GM12878 (cell line): ENCODE results near the gene FJX1. TPM values are rescaled to one million over a fixed set of nuclear protein-coding genes. Genes with fewer than 3 reads are reported as not detected.
A peak's percentile ranks its signal among the peaks of the same experiment; 100 is the strongest.

Experiments used
- ATAC-seq: fragments of 200-7000 bp; cut with Tn5 transposase; 3 replicates; pipeline ENCODE4 v1.9.1; 2020; ENCODE audit warnings: mild to moderate bottlenecking, moderate library complexity
- BruUV-seq: library from RNA; stranded (reverse); fragments of 400-500 nt; replicated peaks from 2 replicates; lab custom pipeline; 2021; lab: Mats Ljungman, UMichigan
- CTCF ChIA-PET: fragments of 300-600 bp; sonication (Branson Sonifier 250); formaldehyde crosslinking; extraction: SDS; loops from one replicate; lab custom pipeline; 2021; ENCODE audit warnings: inconsistent platforms; lab: Yijun Ruan, JAX
- POLR2A ChIA-PET: fragments of 350-600 bp; formaldehyde crosslinking; extraction: SDS; loops from one replicate; lab custom pipeline; 2021; ENCODE audit warnings: inconsistent platforms; lab: Charles Lee
- RAD21 ChIA-PET: fragments of 300-600 bp; sonication (Branson Sonifier 250); formaldehyde crosslinking; loops from one replicate; lab custom pipeline; 2023; ENCODE audit warnings: antibody characterized with exemption; ENCODE audit not compliant: unreplicated experiment; lab: Charles Lee
- SMC1A ChIA-PET: fragments of 300-600 bp; sonication (Branson Sonifier 250); formaldehyde crosslinking; loops from one replicate; lab custom pipeline; 2023; ENCODE audit not compliant: unreplicated experiment, uncharacterized antibody; lab: Charles Lee
- DNase-seq: peaks from one replicate; pipeline ENCODE4 v3.0.0-alpha.2; 2011; ENCODE audit warnings: low read depth, low spot score
- FAIRE-seq: peaks from 3 replicates; lab custom pipeline; 2011; peaks lifted over from hg19 to GRCh38; lab: Jason Lieb, UNC
- H2AFZ ChIP-seq: 2 replicates; pipeline ENCODE4 v1.6.0; 2011; ENCODE audit warnings: low read depth, low read length, control low read depth; ENCODE audit not compliant: control insufficient read depth
- H3K27ac ChIP-seq: 2 replicates; pipeline ENCODE4 v1.5.1; 2011; ENCODE audit warnings: control low read depth; ENCODE audit not compliant: control insufficient read depth, insufficient read depth
- H3K27me3 ChIP-seq, 2 experiments: replicated peaks in 1 of 2; 2 replicates each; pipeline versions ENCODE4 v1.6.0 to v1.6.1; 2011; ENCODE audit warnings: low read length in 1 of 2; ENCODE audit not compliant: control insufficient read depth in 2 of 2, insufficient read depth in 2 of 2
- H3K36me3 ChIP-seq, 2 experiments: 2 replicates each; pipeline ENCODE4 v1.5.1; 2011; ENCODE audit warnings: low read length in 1 of 2; ENCODE audit not compliant: control insufficient read depth in 2 of 2, insufficient read depth in 2 of 2
- H3K4me1 ChIP-seq: 2 replicates; pipeline ENCODE4 v1.6.1; 2011; ENCODE audit warnings: mild to moderate bottlenecking, low read length, moderate library complexity, mixed read lengths; ENCODE audit not compliant: control insufficient read depth, insufficient read depth
- H3K4me2 ChIP-seq: 2 replicates; pipeline ENCODE4 v1.6.0; 2011; ENCODE audit warnings: control low read depth; ENCODE audit not compliant: control insufficient read depth, insufficient read depth
- H3K4me3 ChIP-seq: fragments of 200-600 bp; sonication (generic); 2 replicates; pipeline ENCODE4 v1.5.1; 2016
- H3K79me2 ChIP-seq: 2 replicates; pipeline ENCODE4 v1.6.0; 2011; ENCODE audit warnings: low read length; ENCODE audit not compliant: control insufficient read depth, insufficient read depth
- H3K9ac ChIP-seq: 2 replicates; pipeline ENCODE4 v1.8.0; 2011; ENCODE audit warnings: low read length, control low read depth, mixed read lengths; ENCODE audit not compliant: control insufficient read depth, insufficient read depth
- H3K9me3 ChIP-seq: replicated peaks from 3 replicates; pipeline ENCODE4 v1.5.1; 2011; ENCODE audit warnings: mild to moderate bottlenecking, low read length; ENCODE audit not compliant: control insufficient read depth, insufficient read depth
- H4K20me1 ChIP-seq: 2 replicates; pipeline ENCODE4 v1.6.0; 2011; ENCODE audit not compliant: control insufficient read depth, insufficient read depth
- BCL3 ChIP-seq: IDR thresholded peaks from 2 replicates; pipeline ENCODE4 v1.6.1; 2011; ENCODE audit warnings: borderline replicate concordance, low read depth, mild to moderate bottlenecking, moderate library complexity, low read length; ENCODE audit not compliant: insufficient read depth, poor library complexity, severe bottlenecking
- ZNF687 ChIP-seq: fragments of 450-650 bp; IDR thresholded peaks from 2 replicates; pipeline ENCODE4 v1.6.1; 2017; ENCODE audit warnings: mild to moderate bottlenecking, moderate library complexity
- WGBS: methylation state at CpG from one replicate; pipeline ENCODE4 v1.1.6; 2016; ENCODE audit warnings: low lambda C conversion rate; ENCODE audit not compliant: insufficient replicate concordance, insufficient coverage; ENCODE audit errors: missing lambda C conversion rate; 5-methylcytosine and 5-hydroxymethylcytosine counted together
- in situ Hi-C: fragments of 300-500 bp; cut with MboI; formaldehyde crosslinking; loops from 9 replicates; pipeline ENCODE4 v1.14.3; 2018; ENCODE audit warnings: mixed read lengths
- intact Hi-C: fragments of 100-400 bp; cut with micrococcal nuclease; formaldehyde crosslinking; loops from one replicate; pipeline ENCODE4 v1.14.2; 2022; ENCODE audit not compliant: unreplicated experiment
- polyA plus RNA-seq, 11 experiments: library from polyadenylated mRNA; depleted of rRNA in 4 of 11; unstranded in 6 of 11; stranded (reverse) in 5 of 11; fragments of >200 nt; fragmentation: Nextera tagmentation in 4 of 11; fragmentation: Illumina TruSeq in 1 of 11; extraction: Ambion mirVana in 4 of 11; extraction: Trizol in 1 of 11; gene quantifications; 1 replicate in 1 of 11; 2 replicates in 10 of 11; pipeline versions ENCODE4 v1.2.1 to v1.2.3, GENCODE V29; 2011 to 2016; ENCODE audit warnings: inconsistent platforms in 2 of 11, missing spikeins in 2 of 11, low read depth in 1 of 11
- total RNA-seq, 4 experiments: library from RNA; depleted of rRNA in 3 of 4; stranded (reverse); fragments of >200 nt in 3 of 4; fragmentation: Illumina TruSeq in 1 of 4; extraction: Trizol in 1 of 4; gene quantifications; 2 replicates each; pipeline versions ENCODE4 v1.2.1 to v1.2.3, GENCODE V29; 2013 to 2021

Gene FJX1
- total and polyA plus RNA-seq, 10 of the 15 experiments (the other 5 are each of a cell fraction or from before 2014, with no cell fraction given) = 1.7 to 26.1 (median 10.0) TPM

DNA sequence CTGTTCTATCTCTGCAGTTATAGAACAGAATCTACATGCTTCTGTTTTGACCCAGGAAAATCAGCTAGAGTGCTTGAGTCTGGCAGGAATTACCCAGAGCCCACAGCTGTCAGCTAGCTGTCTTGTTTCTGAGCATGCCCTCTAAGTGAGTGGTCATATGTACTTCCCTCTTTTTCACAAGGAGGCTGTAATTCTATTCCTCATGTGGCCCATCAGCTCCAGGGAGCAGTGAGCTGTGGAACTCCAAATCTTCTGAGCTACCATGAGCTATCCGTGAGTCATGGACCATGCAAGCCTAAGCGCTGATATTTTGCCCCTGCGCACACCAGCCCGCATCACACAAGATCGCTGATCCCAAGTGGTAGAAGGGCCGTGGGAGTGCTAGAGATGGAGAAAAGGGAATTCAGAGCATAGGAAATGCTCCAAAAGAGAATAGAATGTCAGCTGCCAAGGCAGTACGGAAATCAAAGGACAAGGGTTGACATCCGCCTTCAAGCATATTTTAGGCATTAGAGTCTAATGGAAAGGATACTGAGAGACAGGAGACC, 5.4 kb downstream of the FJX1 start:
- ChIA-PET POLR2A (no interaction called here), RAD21 (interaction anchor here (1.4 kb wide), 1 partner anchor 198 kb away, joined by 6 read pairs; no protein-coding TSS in a partner anchor), CTCF (interaction anchor here (0.9 to 1.4 kb wide), 5 partner anchors 94 to 635 kb away, joined by 3 read pairs; no protein-coding TSS in a partner anchor)
- no peak overlapping the region for H3K27ac ChIP-seq
- in situ Hi-C loops = loop anchor here (5.0 kb wide), 1 partner anchor 199 kb away; no protein-coding TSS in a partner anchor
- no peak overlapping the region for H3K4me2 ChIP-seq
- H2AFZ ChIP-seq = no peak overlapping the region
- no peaks in the 10 kb centered on the region for H3K36me3 ChIP-seq
- no TSS peak for BruUV-seq
- H3K79me2 ChIP-seq = peaks cover 6% of the 10 kb centered on the region; the same call in 1 of the 2 replicates
- no peak overlapping the region for H3K9ac ChIP-seq
- DNase-seq (no peak), ATAC-seq (no peak)
- H3K4me1 ChIP-seq = peaks cover 4% of the 10 kb centered on the region; the same call in 1 of the 2 replicates
- H4K20me1 ChIP-seq = no peaks in the 10 kb centered on the region
- TF ChIP-seq ZNF687 (no peak), BCL3 (peak; percentile 83)
- TF ChIP-seq, all 136 proteins: peak for 1
- no peak overlapping the region for H3K4me3 ChIP-seq
- no peaks in the 10 kb centered on the region; a peak in 1 of 4 replicates for H3K27me3 ChIP-seq
- SMC1A ChIA-PET = interaction anchor here (0.5 to 2.2 kb wide), 6 partner anchors 13 to 655 kb away, joined by 3 to 7 read pairs (median 5); no protein-coding TSS in a partner anchor
- H3K9me3 ChIP-seq = no peaks in the 10 kb centered on the region
- intact Hi-C loops = no loop called here
- FAIRE-seq = no peak
- 63% methylated on average over 8 of the region's 8 CpGs for WGBS
